IMR-90 (cell line): Measurements from ENCODE around the gene TGFA. TPM values are rescaled to one million over a fixed set of nuclear protein-coding genes. Genes with fewer than 3 reads are reported as not detected.

Source experiments
- ATAC-seq: fragments of 200-7000 bp; cut with Tn5 transposase; 2 replicates; pipeline ENCODE4 v1.9.1; 2020; ENCODE audit warnings: low read depth, mild to moderate bottlenecking, moderate library complexity
- BruUV-seq: library from RNA; stranded (reverse); fragments of 400-500 nt; replicated peaks from 2 replicates; lab custom pipeline; 2021; lab: Mats Ljungman, UMichigan
- CTCF ChIA-PET: fragments of 300-600 bp; formaldehyde crosslinking; extraction: SDS; loops from one replicate; lab custom pipeline; 2021; ENCODE audit warnings: antibody characterized with exemption; lab: Yijun Ruan, JAX
- POLR2A ChIA-PET: fragments of 300-600 bp; sonication (Branson Sonifier 250); formaldehyde crosslinking; loops from one replicate; lab custom pipeline; 2022; ENCODE audit warnings: antibody characterized with exemption; ENCODE audit not compliant: unreplicated experiment; lab: Charles Lee
- DNase-seq: peaks from one replicate; pipeline ENCODE4 v3.0.0; 2013
- H2AFZ ChIP-seq: replicated peaks from 2 replicates; pipeline ENCODE3; 2013; ENCODE audit warnings: low read length, mild to moderate bottlenecking; ENCODE audit not compliant: poor library complexity
- H2AK5ac ChIP-seq: 2 replicates; pipeline ENCODE4 v1.6.1; 2013; ENCODE audit warnings: low read depth, low read length, inconsistent platforms
- H2AK9ac ChIP-seq: replicated peaks from 2 replicates; pipeline ENCODE3; 2013; ENCODE audit warnings: mild to moderate bottlenecking, low read depth, low read length, moderate library complexity; ENCODE audit not compliant: poor library complexity
- H2BK120ac ChIP-seq: 2 replicates; pipeline ENCODE4 v1.6.1; 2013; ENCODE audit warnings: low read depth, low read length, inconsistent platforms
- H2BK15ac ChIP-seq: 3 replicates; pipeline ENCODE4 v1.6.1; 2013; ENCODE audit warnings: low read depth, low read length, inconsistent platforms
- H2BK20ac ChIP-seq: 2 replicates; pipeline ENCODE4 v1.6.1; 2013; ENCODE audit warnings: low read depth, mild to moderate bottlenecking, inconsistent platforms, low read length, moderate library complexity
- H2BK5ac ChIP-seq: 2 replicates; pipeline ENCODE4 v1.6.1; 2013; ENCODE audit warnings: mild to moderate bottlenecking, low read depth, low read length, inconsistent platforms; ENCODE audit not compliant: poor library complexity, severe bottlenecking
- H3K14ac ChIP-seq: replicated peaks from 2 replicates; pipeline ENCODE4 v1.6.1; 2013; ENCODE audit warnings: low read depth, low read length, inconsistent platforms
- H3K18ac ChIP-seq: 2 replicates; pipeline ENCODE4 v1.6.1; 2013; ENCODE audit warnings: low read depth, low read length, control low read depth
- H3K23ac ChIP-seq: 2 replicates; pipeline ENCODE4 v1.6.1; 2013; ENCODE audit warnings: low read depth, low read length, inconsistent platforms
- H3K27ac ChIP-seq: 2 replicates; pipeline ENCODE4 v1.5.1; 2013; ENCODE audit warnings: mild to moderate bottlenecking, control low read depth, low read length; ENCODE audit not compliant: insufficient read depth
- H3K27me3 ChIP-seq: 2 replicates; pipeline ENCODE4 v1.6.1; 2013; ENCODE audit warnings: low read length; ENCODE audit not compliant: control insufficient read depth, insufficient read depth
- H3K36me3 ChIP-seq: 2 replicates; pipeline ENCODE4 v1.6.1; 2013; ENCODE audit warnings: low read length, mixed read lengths; ENCODE audit not compliant: control insufficient read depth, insufficient read depth
- H3K4ac ChIP-seq: 2 replicates; pipeline ENCODE4 v1.6.1; 2013; ENCODE audit warnings: low read depth, low read length, inconsistent platforms
- H3K4me1 ChIP-seq: 2 replicates; pipeline ENCODE4 v1.6.1; 2013; ENCODE audit warnings: low read length, mixed read lengths; ENCODE audit not compliant: control insufficient read depth, insufficient read depth
- H3K4me2 ChIP-seq: 2 replicates; pipeline ENCODE4 v1.6.1; 2013; ENCODE audit warnings: low read depth, mild to moderate bottlenecking, control low read depth, low read length, moderate library complexity
- H3K4me3 ChIP-seq: 2 replicates; pipeline ENCODE4 v1.5.1; 2013; ENCODE audit warnings: low read depth, mild to moderate bottlenecking, control low read depth, low read length, moderate library complexity; ENCODE audit not compliant: insufficient read depth
- H3K56ac ChIP-seq: 2 replicates; pipeline ENCODE4 v1.6.1; 2013; ENCODE audit warnings: low read length, inconsistent platforms; ENCODE audit not compliant: insufficient read depth; ENCODE audit errors: extremely low read depth
- H3K79me1 ChIP-seq, 2 experiments: 2 replicates each; pipeline ENCODE4 v1.6.1; 2013; ENCODE audit warnings: low read length in 2 of 2, inconsistent platforms in 1 of 2, low read depth in 1 of 2
- H3K9ac ChIP-seq: 2 replicates; pipeline ENCODE4 v1.6.1; 2013; ENCODE audit warnings: low read depth, low read length, control low read depth
- H3K9me1 ChIP-seq: 2 replicates; pipeline ENCODE4 v1.6.1; 2013; ENCODE audit warnings: low read length, inconsistent platforms; ENCODE audit not compliant: insufficient read depth
- H3K9me3 ChIP-seq: 2 replicates; pipeline ENCODE4 v1.6.1; 2013; ENCODE audit warnings: low read length; ENCODE audit not compliant: control insufficient read depth, insufficient read depth
- H4K20me1 ChIP-seq: 2 replicates; pipeline ENCODE4 v1.6.1; 2013; ENCODE audit warnings: low read length, inconsistent platforms; ENCODE audit not compliant: insufficient read depth
- H4K5ac ChIP-seq: 2 replicates; pipeline ENCODE4 v1.6.1; 2013; ENCODE audit warnings: mild to moderate bottlenecking, low read depth, low read length, control low read depth
- H4K8ac ChIP-seq, 2 experiments: 2 replicates each; pipeline ENCODE4 v1.6.1; 2013; ENCODE audit warnings: low read depth in 2 of 2, low read length in 2 of 2, control low read depth in 1 of 2, inconsistent platforms in 1 of 2
- H4K91ac ChIP-seq: 2 replicates; pipeline ENCODE4 v1.6.1; 2013; ENCODE audit warnings: low read depth, low read length, inconsistent platforms; ENCODE audit not compliant: insufficient read depth
- MAFK ChIP-seq: IDR thresholded peaks from 2 replicates; pipeline ENCODE4 v1.6.1; 2012; ENCODE audit warnings: low read depth, low read length, improper control_type of control experiment
- POLR2A ChIP-seq: IDR thresholded peaks from 2 replicates; pipeline ENCODE4 v1.6.1; 2012; ENCODE audit warnings: mild to moderate bottlenecking, low read depth, low read length
- RAD21 ChIP-seq: IDR thresholded peaks from 2 replicates; pipeline ENCODE4 v1.6.1; 2012; ENCODE audit warnings: low read length, improper control_type of control experiment
- WGBS, 2 experiments: methylation state at CpG; one replicate each; pipeline versions ENCODE4 v1.1.5 to v1.1.7; 2013; ENCODE audit warnings: missing lambda C conversion rate in 2 of 2; ENCODE audit not compliant: insufficient read length in 1 of 2; ENCODE audit errors: extremely low coverage in 2 of 2; 5-methylcytosine and 5-hydroxymethylcytosine counted together
- dilution Hi-C: fragments of 300-500 bp; cut with HindIII; formaldehyde crosslinking; loops from one replicate; pipeline ENCODE4 v1.14.3; 2018; ENCODE audit warnings: low sequenced_read_pairs; ENCODE audit not compliant: unreplicated experiment
- in situ Hi-C: fragments of 300-500 bp; cut with MboI; formaldehyde crosslinking; loops from 3 replicates; pipeline ENCODE4 v1.14.3; 2019; ENCODE audit warnings: low sequenced_read_pairs, inconsistent platforms, mixed read lengths
- intact Hi-C: fragments of 100-400 bp; cut with micrococcal nuclease; formaldehyde crosslinking; loops from 2 replicates; pipeline ENCODE4 v1.10.0; 2022
- polyA plus RNA-seq, 3 experiments: library from polyadenylated mRNA; depleted of rRNA; stranded (reverse); fragments of >200 nt; gene quantifications; 2 replicates each; pipeline ENCODE4 v1.2.3, GENCODE V29; 2012; ENCODE audit warnings: low replicate concordance in 1 of 3
- total RNA-seq: library from RNA; depleted of rRNA; stranded (reverse); fragments of >200 nt; gene quantifications from 2 replicates; pipeline ENCODE4 v1.2.3, GENCODE V29; 2012

Gene TGFA
- total and polyA plus RNA-seq, 2 of the 4 experiments (the other 2 are of a cell fraction): not detected

GRCh38 chr2:70420740-70421139 is 132.9 kb downstream of the TGFA start:
- Histone ChIP-seq H3K56ac (no peak overlapping the region), H3K14ac (no peak overlapping the region), H2BK15ac (no peak overlapping the region), H2AK5ac (no peak overlapping the region), H3K4me2 (no peak overlapping the region), H3K9me1 (no peaks in the 10 kb centered on the region), H3K27ac (no peak overlapping the region), H2AFZ (no peak overlapping the region), H4K5ac (no peak overlapping the region), H3K4me3 (no peak overlapping the region), H4K91ac (no peak overlapping the region), H2BK20ac (no peak overlapping the region), H2BK120ac (no peak overlapping the region), H3K79me1 (no peaks in the 10 kb centered on the region), H3K18ac (no peak overlapping the region), H3K23ac (no peak overlapping the region), H4K8ac (no peak overlapping the region), H3K9me3 (no peaks in the 10 kb centered on the region), H3K27me3 (peaks cover 2% of the 10 kb centered on the region), H3K4me1 (no peaks in the 10 kb centered on the region), H4K20me1 (no peaks in the 10 kb centered on the region), H3K36me3 (no peaks in the 10 kb centered on the region), H2BK5ac (no peak overlapping the region), H3K4ac (no peak overlapping the region), H3K9ac (no peak overlapping the region), H2AK9ac (no peak overlapping the region)
- no TSS peak for BruUV-seq
- DNase-seq (no peak), ATAC-seq (no peak)
- WGBS, 2 experiments: no CpG with 5 or more reads among the region's 8 CpGs
- ChIA-PET CTCF (no interaction called here), POLR2A (no interaction called here)
- intact Hi-C loops (no loop called here), dilution Hi-C loops (no loop called here), in situ Hi-C loops (no loop called here)
- no peak for TF ChIP-seq MAFK
- TF ChIP-seq RAD21: no peak
- TF ChIP-seq POLR2A: no peak
